ENCODE data around the gene TBC1D22A. TPM values are rescaled to one million over a fixed set of nuclear protein-coding genes. Genes with fewer than 3 reads are reported as not detected.

The TBC1D22A gene
- total RNA-seq, 1 experiment from 2014 or later: 32.6 TPM

- Mint-ChIP-seq H3K4me3 (ENCODE audit: unreplicated experiment) (no peak overlapping the region), H3K27me3 (ENCODE audit: insufficient read depth, unreplicated experiment) (no peaks in the 10 kb centered on the region), H3K36me3 (ENCODE audit: insufficient read depth, unreplicated experiment) (peaks cover 22% of the 10 kb centered on the region), H3K27ac (ENCODE audit: unreplicated experiment) (peak overlapping the region; percentile 3), H3K9me3 (ENCODE audit: unreplicated experiment) (no peaks in the 10 kb centered on the region), H3K4me1 (ENCODE audit: low read depth, unreplicated experiment) (peaks cover 15% of the 10 kb centered on the region)
- ChIA-PET CTCF (no interaction called here), POLR2A (no interaction called here)
- intact Hi-C loops (cut with micrococcal nuclease; ENCODE audit: unreplicated experiment): no loop called here
- Histone ChIP-seq H3K4me3 (ENCODE audit: low read depth, low read length) (no peak overlapping the region), H3K9me3 (no peaks in the 10 kb centered on the region), H3K36me3 (ENCODE audit: control insufficient read depth, insufficient read depth, low read length) (no peaks in the 10 kb centered on the region), H3K27me3 (replicated peaks; ENCODE audit: control insufficient read depth, insufficient read depth, low read length) (no peaks in the 10 kb centered on the region), H3K4me1 (peaks cover 18% of the 10 kb centered on the region)
- TF ChIP-seq CTCF (IDR thresholded peaks at IDR 0.05; ENCODE audit: insufficient read depth in 1 of 2, low read depth in 1 of 2, low read length in 1 of 2, severe bottlenecking in 1 of 2, unreplicated experiment in 1 of 2): no peak
- DNase-seq: no peak
- BruUV-seq (replicated peaks): no TSS peak
These were observed 7.3 kb downstream of the TBC1D22A start for GRCh38 chr22:46769706-46770105.

- peaks cover 23% of the 10 kb centered on the region for H3K4me1 ChIP-seq
- ChIA-PET CTCF (interaction anchor here (0.8 kb wide), 1 partner anchor 33 kb away, joined by 4 read pairs; no protein-coding TSS in a partner anchor), POLR2A (no interaction called here)
- Mint-ChIP-seq H3K27ac (ENCODE audit: unreplicated experiment) (no peak overlapping the region), H3K4me3 (ENCODE audit: unreplicated experiment) (no peak overlapping the region), H3K36me3 (ENCODE audit: insufficient read depth, unreplicated experiment) (peaks cover 19% of the 10 kb centered on the region), H3K27me3 (ENCODE audit: insufficient read depth, unreplicated experiment) (no peaks in the 10 kb centered on the region), H3K4me1 (ENCODE audit: low read depth, unreplicated experiment) (peaks cover 20% of the 10 kb centered on the region), H3K9me3 (ENCODE audit: unreplicated experiment) (no peaks in the 10 kb centered on the region)
- no TSS peak for BruUV-seq (replicated peaks)
- no peak overlapping the region for H3K4me3 ChIP-seq (ENCODE audit: low read depth, low read length)
- no peaks in the 10 kb centered on the region for H3K9me3 ChIP-seq
- TF ChIP-seq CTCF (IDR thresholded peaks at IDR 0.05; ENCODE audit: insufficient read depth in 1 of 2, low read depth in 1 of 2, low read length in 1 of 2, severe bottlenecking in 1 of 2, unreplicated experiment in 1 of 2): no peak
- no peaks in the 10 kb centered on the region for H3K36me3 ChIP-seq (ENCODE audit: control insufficient read depth, insufficient read depth, low read length)
- no peaks in the 10 kb centered on the region for H3K27me3 ChIP-seq (replicated peaks; ENCODE audit: control insufficient read depth, insufficient read depth, low read length)
- intact Hi-C loops (cut with micrococcal nuclease; ENCODE audit: unreplicated experiment): no loop called here
- no peak for DNase-seq
These were observed 7.7 kb downstream of the TBC1D22A start for GRCh38 chr22:46770151-46770641.

DNA sequence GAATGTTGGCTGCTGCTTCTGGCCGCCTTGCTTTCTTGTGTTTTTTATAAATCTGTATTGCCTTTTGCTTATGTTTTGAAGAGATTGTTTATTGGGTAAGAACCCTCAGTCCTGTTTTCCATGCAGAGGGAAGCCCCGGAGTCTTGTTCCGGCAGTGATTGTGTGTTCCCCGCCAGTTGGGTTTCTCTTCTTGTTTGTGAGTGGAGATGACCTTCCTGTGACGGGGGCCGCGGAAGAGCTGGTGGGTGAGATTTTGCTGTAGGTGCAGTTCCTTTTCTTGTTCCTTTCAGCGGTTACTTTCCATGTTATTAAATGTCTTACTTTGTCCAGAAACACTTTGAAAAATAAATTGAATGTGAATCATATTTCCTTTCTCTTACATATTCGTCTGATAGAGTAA, 8.3 kb downstream of the TBC1D22A start:
- no peak overlapping the region for H3K4me3 ChIP-seq (ENCODE audit: low read depth, low read length)
- Mint-ChIP-seq H3K9me3 (ENCODE audit: unreplicated experiment) (no peaks in the 10 kb centered on the region), H3K27ac (ENCODE audit: unreplicated experiment) (no peak overlapping the region), H3K4me3 (ENCODE audit: unreplicated experiment) (no peak overlapping the region), H3K36me3 (ENCODE audit: insufficient read depth, unreplicated experiment) (peaks cover 14% of the 10 kb centered on the region), H3K27me3 (ENCODE audit: insufficient read depth, unreplicated experiment) (no peaks in the 10 kb centered on the region), H3K4me1 (ENCODE audit: low read depth, unreplicated experiment) (peaks cover 25% of the 10 kb centered on the region)
- no TSS peak for BruUV-seq (replicated peaks)
- no peaks in the 10 kb centered on the region for H3K36me3 ChIP-seq (ENCODE audit: control insufficient read depth, insufficient read depth, low read length)
- DNase-seq: no peak
- intact Hi-C loops (cut with micrococcal nuclease; ENCODE audit: unreplicated experiment): no loop called here
- H3K4me1 ChIP-seq: peaks cover 28% of the 10 kb centered on the region
- no peaks in the 10 kb centered on the region for H3K27me3 ChIP-seq (replicated peaks; ENCODE audit: control insufficient read depth, insufficient read depth, low read length)
- POLR2A ChIA-PET: no interaction called here
- no peak for TF ChIP-seq CTCF (IDR thresholded peaks at IDR 0.05; ENCODE audit: insufficient read depth in 1 of 2, low read depth in 1 of 2, low read length in 1 of 2, severe bottlenecking in 1 of 2, unreplicated experiment in 1 of 2)
- H3K9me3 ChIP-seq: no peaks in the 10 kb centered on the region
- CTCF ChIA-PET: interaction anchor here (0.8 kb wide), 1 partner anchor 33 kb away, joined by 4 read pairs; no protein-coding TSS in a partner anchor
